Stimulated activated CD4-positive, alpha-beta T cell treated with anti-CD3 and anti-CD28 coated beads, Interleukin-12 subunit alpha, Interleukin-12 subunit beta, amount 100 ng/mL, for 48 hours (primary cell): ENCODE data around the gene SCG5.

Source experiments
- DNase-seq, 3 donors: peaks; one replicate each; pipeline ENCODE4 v3.0.0-alpha.2; 2020; ENCODE audit warnings: low read depth in 2 of 3, low spot score in 1 of 3

SCG5 gene

GRCh38 chr15:32659340-32660155 is 18.0 kb downstream of the SCG5 start:
- DNase-seq: no peak

- no peak for DNase-seq
Observed at GRCh38 chr15:32663671-32664070, 22.2 kb downstream of the SCG5 start.

GRCh38 chr15:32664796-32665195 is 23.3 kb downstream of the SCG5 start:
- DNase-seq: no peak

- no peak for DNase-seq
Observed at GRCh38 chr15:32667321-32667720, 25.8 kb downstream of the SCG5 start.

- DNase-seq: no peak
Observed at GRCh38 chr15:32668942-32669341, 27.4 kb downstream of the SCG5 start.

- no peak for DNase-seq
Observed at GRCh38 chr15:32669896-32670611, 28.5 kb downstream of the SCG5 start.

- DNase-seq: no peak
Observed at GRCh38 chr15:32670623-32671022, 29.1 kb downstream of the SCG5 start.

GRCh38 chr15:32671339-32672325 is 30.1 kb downstream of the SCG5 start:
- DNase-seq: no peak

GRCh38 chr15:32674681-32675080 is 33.2 kb downstream of the SCG5 start:
- DNase-seq: no peak

GRCh38 chr15:32675466-32675865 is 34.0 kb downstream of the SCG5 start:
- no peak for DNase-seq

- no peak for DNase-seq
Observed at GRCh38 chr15:32676169-32676568, 34.7 kb downstream of the SCG5 start.

GRCh38 chr15:32677238-32677750 is 35.8 kb downstream of the SCG5 start:
- no peak for DNase-seq

- DNase-seq: no peak
Observed at GRCh38 chr15:32679298-32679690, 37.8 kb downstream of the SCG5 start.

- no peak for DNase-seq
Observed at GRCh38 chr15:32682569-32682968, 41.1 kb downstream of the SCG5 start.

GRCh38 chr15:32682977-32683630 is 41.6 kb downstream of the SCG5 start:
- no peak for DNase-seq

GRCh38 chr15:32683906-32684584 is 42.5 kb downstream of the SCG5 start:
- no peak for DNase-seq

GRCh38 chr15:32685576-32685975 is 44.1 kb downstream of the SCG5 start:
- no peak for DNase-seq

- no peak for DNase-seq
Observed at GRCh38 chr15:32687556-32687955, 46.0 kb downstream of the SCG5 start.

- no peak for DNase-seq
Observed at GRCh38 chr15:32688151-32688639, 46.7 kb downstream of the SCG5 start.
